Sigmoid colon (tissue), 4 donors: ENCODE data around the gene TTC3.
A peak's percentile ranks its signal among the peaks of the same experiment; 100 is the strongest.

ENCODE experiments used
- CTCF ChIP-seq, 4 experiments: fragments of 450-650 bp in 3 of 4; fragments of 200-600 bp in 1 of 4; IDR thresholded peaks; one replicate each; pipeline ENCODE4 v1.5.1; 2016 to 2019; ENCODE audit warnings: antibody characterized with exemption in 4 of 4, mild to moderate bottlenecking in 3 of 4, moderate library complexity in 2 of 4
- EP300 ChIP-seq, 4 donors: sonication (generic); formaldehyde crosslinking; IDR thresholded peaks; one replicate each; pipeline ENCODE4 v1.6.1; 2017; ENCODE audit warnings: antibody characterized with exemption in 4 of 4
- POLR2A ChIP-seq, 2 donors: fragments of 450-650 bp; IDR thresholded peaks; one replicate each; pipeline ENCODE4 v1.6.1; 2016; ENCODE audit warnings: antibody characterized with exemption in 2 of 2, mild to moderate bottlenecking in 2 of 2, moderate library complexity in 2 of 2
- POLR2AphosphoS5 ChIP-seq, 4 donors: sonication (generic); formaldehyde crosslinking; IDR thresholded peaks; one replicate each; pipeline ENCODE4 v1.6.1; 2017; ENCODE audit warnings: antibody characterized with exemption in 4 of 4

- TF ChIP-seq EP300 (IDR thresholded peaks at IDR 0.05) (peak in 1 of 4 donors; percentile 59), CTCF (IDR thresholded peaks at IDR 0.05) (no peak), POLR2AphosphoS5 (IDR thresholded peaks at IDR 0.05) (peak; percentile 64 to 73 (median 66)), POLR2A (IDR thresholded peaks at IDR 0.05) (peak; percentile 9 to 33)
Measured at GRCh38 chr21:37071561-37072273, 1.3 kb upstream of the TTC3 start.
